ENCODE data around the gene IFT88.

IFT88 gene

DNA sequence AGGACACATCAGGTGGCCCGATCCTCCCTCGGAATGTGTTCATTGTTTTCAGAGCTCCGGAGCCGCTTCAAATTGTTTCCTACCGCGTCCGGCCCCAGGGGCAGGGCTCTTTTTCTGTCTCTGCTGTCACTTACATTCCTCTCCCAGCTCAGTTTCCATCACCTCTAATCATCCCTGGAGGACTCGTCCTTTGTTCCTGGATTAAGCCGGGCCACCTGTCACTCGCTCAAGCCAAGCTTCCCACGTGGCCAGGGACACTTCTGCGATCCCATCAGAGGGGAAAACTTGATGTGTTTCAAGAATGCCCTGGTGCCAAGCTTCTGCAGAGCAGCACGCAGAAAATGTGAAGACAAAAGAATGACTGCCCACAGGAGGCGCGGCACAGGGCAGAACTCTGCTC lies 150.0 kb downstream of the IFT88 start:
- DNase-seq (ENCODE audit: low read depth) = no peak

GRCh38 chr13:20717581-20718542 lies 150.9 kb downstream of the IFT88 start:
- no peak for DNase-seq (ENCODE audit: low read depth)

DNA sequence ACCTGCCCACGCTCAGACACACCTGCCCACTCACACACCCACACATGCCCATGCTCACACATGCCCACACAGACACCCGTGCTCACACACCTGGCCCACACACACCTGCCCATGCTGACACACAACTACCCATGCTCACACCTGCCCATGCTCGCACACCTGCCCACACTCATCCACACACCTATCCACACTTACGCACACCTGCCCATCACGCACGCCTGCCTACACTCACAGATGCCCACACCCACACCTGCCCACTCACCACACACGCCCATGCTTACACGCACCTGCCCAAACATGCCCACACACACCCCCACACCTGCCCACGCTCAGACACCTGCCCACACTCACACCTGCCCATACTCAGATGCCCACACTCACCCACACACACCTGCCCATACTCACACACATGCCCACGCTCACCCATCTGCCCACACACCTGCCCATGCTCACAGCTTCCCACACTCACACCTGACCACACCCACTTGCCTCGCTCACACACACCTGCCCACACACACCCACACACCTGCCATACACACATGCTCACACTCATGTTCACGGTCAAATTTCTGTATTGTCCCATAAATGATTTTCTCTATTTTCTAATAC lies 152.1 kb downstream of the IFT88 start:
- no peak for DNase-seq (ENCODE audit: low read depth)

- no peak for DNase-seq (ENCODE audit: low read depth)
Observed at GRCh38 chr13:20719783-20720182, 152.8 kb downstream of the IFT88 start.

DNA sequence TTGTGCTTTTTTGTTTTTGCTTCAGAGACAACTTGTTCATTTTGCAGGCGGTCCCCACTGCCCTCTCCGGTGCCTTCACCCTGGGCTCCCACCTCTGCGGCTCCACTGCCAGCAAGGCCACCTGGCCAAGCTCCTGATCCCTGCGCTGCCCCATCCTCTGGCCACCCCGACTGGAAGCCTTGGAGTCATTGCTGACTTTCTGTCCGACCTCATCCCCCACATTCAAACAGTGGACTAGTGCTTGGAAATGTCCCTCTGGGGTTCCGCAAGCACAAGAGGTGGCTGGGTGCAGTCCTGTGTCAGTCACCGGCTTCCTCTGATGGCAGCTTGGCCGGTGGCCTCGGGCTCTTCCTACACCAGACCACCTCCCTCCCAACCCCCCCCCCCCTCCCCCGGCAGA lies 153.5 kb downstream of the IFT88 start:
- no peak for DNase-seq (ENCODE audit: low read depth)

GRCh38 chr13:20721058-20721453 lies 154.1 kb downstream of the IFT88 start:
- no peak for DNase-seq (ENCODE audit: low read depth)

- no peak for DNase-seq (ENCODE audit: low read depth)
Observed at GRCh38 chr13:20721454-20722357, 154.7 kb downstream of the IFT88 start.

- DNase-seq (ENCODE audit: low read depth) = no peak
Observed at GRCh38 chr13:20727856-20728255, 160.9 kb downstream of the IFT88 start.

DNA sequence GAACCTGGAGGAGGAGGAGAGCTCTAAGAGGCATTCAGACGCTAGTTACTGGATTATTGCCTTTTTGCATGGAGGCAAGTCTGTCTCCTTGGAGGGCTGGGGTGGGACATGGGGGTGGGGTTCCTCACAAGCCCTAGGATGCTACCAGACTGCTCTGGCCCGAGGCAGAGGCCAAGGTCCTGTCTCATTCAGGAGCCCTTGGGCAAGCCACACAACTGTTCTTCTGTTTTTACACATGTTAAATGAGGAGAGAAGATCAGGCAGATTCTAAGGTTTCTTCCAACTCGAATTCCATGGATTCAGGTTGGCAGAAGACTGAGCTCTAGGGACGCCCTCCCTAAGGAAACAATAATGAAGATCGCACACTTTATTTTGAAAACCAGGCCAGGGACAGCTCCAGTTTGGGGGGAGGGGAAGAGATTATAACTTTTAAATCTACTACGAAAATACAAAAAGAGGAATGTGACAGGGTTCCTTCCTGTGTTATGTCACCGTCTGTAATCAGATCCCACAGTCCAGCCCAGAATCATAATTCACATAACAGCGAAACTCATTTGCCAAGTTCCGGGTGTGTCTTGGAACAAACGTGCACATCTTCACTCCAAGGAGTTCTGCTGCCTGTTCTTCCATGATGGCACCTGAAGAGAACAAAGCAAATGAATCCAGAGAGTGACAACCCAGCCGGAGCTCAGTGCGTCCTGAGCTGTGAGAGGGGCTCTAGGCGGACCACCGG lies 161.8 kb downstream of the IFT88 start:
- DNase-seq (ENCODE audit: low read depth) = no peak

- no peak for DNase-seq (ENCODE audit: low read depth)
Observed at GRCh38 chr13:20729633-20730585, 163.0 kb downstream of the IFT88 start.

- no peak for DNase-seq (ENCODE audit: low read depth)
Observed at GRCh38 chr13:20738616-20739015, 171.7 kb downstream of the IFT88 start.

- no peak for DNase-seq (ENCODE audit: low read depth)
Observed at GRCh38 chr13:20740021-20740420, 173.1 kb downstream of the IFT88 start.
